Measurements from ENCODE around the gene ARHGEF12.

DNA sequence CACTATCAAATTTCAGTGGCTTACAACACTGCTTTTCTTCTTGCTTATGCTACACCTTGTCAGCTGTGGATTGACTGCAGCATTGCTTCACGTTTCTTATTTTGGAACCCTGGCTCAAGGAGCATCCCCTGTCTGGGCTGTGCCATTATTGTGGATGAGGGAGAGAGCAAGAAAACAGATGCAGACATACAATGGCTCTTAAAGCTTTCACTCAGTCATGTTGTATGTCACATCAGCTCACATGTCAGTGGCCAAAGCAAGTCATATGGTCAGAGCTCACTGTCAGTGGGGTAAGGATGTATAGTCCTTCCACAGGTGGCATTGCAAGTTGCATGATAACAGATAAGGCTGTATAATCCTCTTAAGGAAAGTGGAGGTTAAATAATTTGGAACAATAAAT lies 10.0 kb downstream of the ARHGEF12 start:
- TF ChIP-seq ZNF384 (IDR thresholded peaks at IDR 0.05), result no peak
- no peak for TF ChIP-seq HDGF (IDR thresholded peaks at IDR 0.05; ENCODE audit: borderline replicate concordance)
- no peak for TF ChIP-seq FOXK2 (IDR thresholded peaks at IDR 0.05)
- TF ChIP-seq BHLHE40 (IDR thresholded peaks at IDR 0.05; ENCODE audit: borderline replicate concordance), result no peak
- no peak for TF ChIP-seq SP1 (IDR thresholded peaks at IDR 0.05)
- no peak for TF ChIP-seq FOXA1 (IDR thresholded peaks at IDR 0.05)
- no peak for TF ChIP-seq TARDBP (IDR thresholded peaks at IDR 0.05)
- TF ChIP-seq ARNT (IDR thresholded peaks at IDR 0.05), result no peak
- TF ChIP-seq L3MBTL2 (conservative IDR thresholded peaks at IDR 0.05), result no peak
- no peak for TF ChIP-seq FOXM1 (IDR thresholded peaks at IDR 0.05; ENCODE audit: borderline replicate concordance)
- no peak for TF ChIP-seq ELF4 (IDR thresholded peaks at IDR 0.05)
- no peak for TF ChIP-seq CTBP1 (IDR thresholded peaks at IDR 0.05; ENCODE audit: borderline replicate concordance)
- TF ChIP-seq, protein P1, sequence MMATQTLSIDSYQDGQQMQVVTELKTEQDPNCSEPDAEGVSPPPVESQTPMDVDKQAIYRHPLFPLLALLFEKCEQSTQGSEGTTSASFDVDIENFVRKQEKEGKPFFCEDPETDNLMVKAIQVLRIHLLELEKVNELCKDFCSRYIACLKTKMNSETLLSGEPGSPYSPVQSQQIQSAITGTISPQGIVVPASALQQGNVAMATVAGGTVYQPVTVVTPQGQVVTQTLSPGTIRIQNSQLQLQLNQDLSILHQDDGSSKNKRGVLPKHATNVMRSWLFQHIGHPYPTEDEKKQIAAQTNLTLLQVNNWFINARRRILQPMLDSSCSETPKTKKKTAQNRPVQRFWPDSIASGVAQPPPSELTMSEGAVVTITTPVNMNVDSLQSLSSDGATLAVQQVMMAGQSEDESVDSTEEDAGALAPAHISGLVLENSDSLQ (IDR thresholded peaks at IDR 0.05), result peak; percentile 62
- no peak for TF ChIP-seq NFRKB (IDR thresholded peaks at IDR 0.05)
